Non-pigmented ciliary epithelial cell (primary cell): ENCODE data around the gene NDRG2.
"Not testable (repeated sequence)": the region's sequence is repeated elsewhere in the genome, so short reads cannot be mapped to it uniquely, and the experiment has no call there.

Source experiments
- DNase-seq: peaks from one replicate; pipeline ENCODE4 v3.0.0-alpha.2; 2010; ENCODE audit warnings: low read depth

The NDRG2 gene

GRCh38 chr14:21055432-21056117 is 30.7 kb upstream of the NDRG2 start:
- DNase-seq: no peak

DNA sequence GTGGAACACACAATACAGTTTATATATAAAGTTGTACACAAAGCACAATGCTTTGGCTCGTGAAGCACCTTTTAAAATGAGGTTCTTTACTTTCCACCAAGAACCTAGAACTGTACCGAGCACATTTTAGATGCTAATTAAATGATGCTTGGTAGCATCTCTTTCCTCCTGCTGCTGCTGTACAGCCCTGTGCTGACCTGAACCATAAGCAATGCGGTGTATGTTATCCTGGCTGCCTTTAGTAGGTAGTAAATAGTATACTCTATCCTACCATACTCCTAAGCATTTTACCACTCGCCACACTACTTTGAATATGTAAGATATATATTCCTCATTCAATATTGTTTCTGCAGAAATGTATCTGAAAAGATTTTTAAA is 29.9 kb upstream of the NDRG2 start:
- DNase-seq: no peak

DNA sequence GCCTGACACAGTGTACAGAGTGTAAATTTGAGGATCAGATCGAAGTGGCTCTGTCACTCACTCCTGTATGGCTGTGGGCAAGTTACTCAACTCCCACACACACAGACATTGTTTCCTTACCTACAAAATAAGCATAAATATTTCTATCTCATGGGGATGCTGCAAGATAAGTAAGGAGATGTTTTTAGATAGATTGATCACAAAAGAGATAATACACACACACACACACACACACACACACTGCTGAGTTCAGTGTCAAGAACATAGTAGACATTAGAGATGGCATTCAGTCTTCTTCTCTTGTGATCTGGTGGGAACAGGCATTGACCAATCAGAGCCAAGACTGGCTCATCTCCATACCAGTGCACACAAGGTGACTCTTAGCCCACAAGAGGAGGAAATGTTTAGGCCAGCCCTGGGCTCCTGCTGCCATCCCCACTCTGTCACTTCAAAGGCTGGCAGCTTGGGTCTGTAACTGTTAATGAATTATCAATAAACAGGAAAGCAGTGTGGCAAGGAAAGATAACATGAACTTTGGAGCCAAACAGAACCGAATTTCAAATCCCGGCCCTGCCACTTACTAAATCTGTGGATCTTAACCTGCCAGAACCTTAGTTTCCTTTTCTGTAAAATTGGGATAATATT is 29.4 kb upstream of the NDRG2 start:
- no peak for DNase-seq

DNA sequence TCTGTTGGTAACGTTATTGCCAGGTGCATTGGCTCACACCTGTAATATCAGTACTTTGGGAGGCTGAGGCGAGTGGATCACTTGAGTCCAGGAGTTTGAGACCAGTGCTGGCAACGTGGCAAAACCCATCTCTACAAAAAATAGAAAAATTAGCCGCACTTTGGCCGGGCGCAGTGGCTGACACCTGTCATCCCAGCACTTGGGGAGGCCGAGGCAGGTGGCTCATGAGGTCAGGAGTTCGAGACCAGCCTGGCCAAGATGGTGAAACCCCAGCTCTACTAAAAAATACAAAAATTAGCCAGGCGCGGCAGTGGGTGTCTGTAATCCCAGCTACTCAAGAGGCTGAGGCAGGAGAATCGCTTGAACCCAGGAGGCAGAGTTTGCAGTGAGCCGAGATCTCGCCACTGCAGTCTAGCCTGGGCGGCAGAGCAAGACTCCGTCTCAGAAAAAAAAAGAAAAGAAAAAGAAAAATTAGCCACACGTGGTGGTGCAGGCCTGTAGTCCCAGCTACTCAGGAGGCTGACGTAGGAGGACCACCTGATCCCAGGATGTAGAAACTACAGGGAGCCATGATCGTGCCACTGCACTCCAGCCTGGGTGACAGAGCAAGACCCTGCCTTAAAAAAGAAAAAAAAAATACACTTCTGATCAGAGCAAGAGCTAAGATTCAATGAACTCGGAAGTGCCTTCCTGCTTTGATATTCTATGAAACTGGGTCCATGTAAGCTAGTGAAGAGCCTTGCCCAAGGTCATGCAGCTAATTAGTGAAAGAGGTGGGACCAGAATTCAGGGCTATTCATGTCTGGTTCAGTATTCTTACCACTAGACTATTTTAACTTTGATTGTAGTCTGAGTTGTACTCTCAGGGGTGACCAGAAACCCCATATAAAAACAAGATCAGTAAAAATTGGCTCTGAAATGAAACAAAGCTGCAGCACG is 28.6 kb upstream of the NDRG2 start:
- DNase-seq: no peak

GRCh38 chr14:21050597-21050996 is 25.7 kb upstream of the NDRG2 start:
- no peak for DNase-seq

DNA sequence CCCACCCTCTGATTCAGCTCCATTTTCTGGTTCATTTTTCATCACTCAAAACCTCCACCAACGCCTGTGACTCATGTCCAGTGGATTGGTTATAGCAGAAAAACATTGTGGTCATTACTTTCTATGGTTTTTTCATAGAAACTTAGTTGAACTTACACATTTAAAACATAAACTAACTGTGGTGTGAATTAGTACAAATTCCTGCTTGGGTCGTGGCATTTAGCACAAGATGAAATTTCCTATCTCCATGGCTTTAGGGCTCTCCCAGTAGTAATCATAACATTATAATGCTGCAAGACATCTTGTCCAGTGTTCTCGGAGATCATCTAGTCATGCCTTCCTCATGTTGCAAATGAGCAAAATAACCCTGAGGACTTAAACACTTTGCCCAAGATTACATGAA is 24.4 kb upstream of the NDRG2 start:
- no peak for DNase-seq

GRCh38 chr14:21048638-21049037 is 23.8 kb upstream of the NDRG2 start:
- no peak for DNase-seq

GRCh38 chr14:21047378-21047781 is 22.5 kb upstream of the NDRG2 start:
- DNase-seq: no peak

GRCh38 chr14:21043974-21044618 is 19.2 kb upstream of the NDRG2 start:
- no peak for DNase-seq

DNA sequence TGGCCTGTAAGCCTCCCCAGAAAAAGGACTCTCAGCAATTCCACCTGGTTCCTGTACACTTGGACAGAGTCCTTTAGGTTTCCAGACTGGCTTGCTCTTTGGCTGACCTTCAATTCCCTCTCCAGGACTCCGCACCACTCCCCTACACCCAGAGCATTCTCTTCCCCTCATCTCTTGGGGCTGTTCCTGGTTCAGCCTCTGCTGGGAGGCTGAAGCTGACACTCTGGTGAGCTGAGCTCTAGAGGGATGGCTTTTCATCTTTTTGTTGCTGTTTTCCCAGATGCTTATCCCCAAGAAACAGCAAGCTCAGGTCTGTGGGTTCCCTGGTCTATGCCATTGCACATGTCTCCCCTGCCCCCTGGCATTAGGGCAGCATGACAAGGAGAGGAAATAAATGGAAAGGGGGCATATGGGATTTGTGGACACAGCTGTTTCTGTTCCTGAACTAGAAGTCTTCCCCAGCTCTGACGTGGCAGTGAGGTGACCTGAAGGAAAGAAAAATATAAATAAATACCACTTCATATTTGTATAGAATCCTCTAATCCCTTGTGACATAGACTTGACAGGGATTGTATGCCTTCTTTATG is 18.6 kb upstream of the NDRG2 start:
- no peak for DNase-seq

DNA sequence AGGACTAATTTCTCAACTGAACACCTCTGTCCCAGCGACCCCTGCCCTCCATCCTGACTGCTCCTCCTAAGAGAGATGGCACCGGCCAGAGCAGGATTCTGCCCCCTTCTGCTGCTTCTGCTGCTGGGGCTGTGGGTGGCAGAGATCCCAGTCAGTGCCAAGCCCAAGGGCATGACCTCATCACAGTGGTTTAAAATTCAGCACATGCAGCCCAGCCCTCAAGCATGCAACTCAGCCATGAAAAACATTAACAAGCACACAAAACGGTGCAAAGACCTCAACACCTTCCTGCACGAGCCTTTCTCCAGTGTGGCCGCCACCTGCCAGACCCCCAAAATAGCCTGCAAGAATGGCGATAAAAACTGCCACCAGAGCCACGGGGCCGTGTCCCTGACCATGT is 18.1 kb upstream of the NDRG2 start:
- DNase-seq: no peak

- no peak for DNase-seq
Measured at GRCh38 chr14:21041676-21042433, 17.0 kb upstream of the NDRG2 start, which contains the start of gene RNASE7. RNASE7 (plus strand) TSS chr14:21042362; CDS start chr14:21042993, 631 bp downstream.

DNA sequence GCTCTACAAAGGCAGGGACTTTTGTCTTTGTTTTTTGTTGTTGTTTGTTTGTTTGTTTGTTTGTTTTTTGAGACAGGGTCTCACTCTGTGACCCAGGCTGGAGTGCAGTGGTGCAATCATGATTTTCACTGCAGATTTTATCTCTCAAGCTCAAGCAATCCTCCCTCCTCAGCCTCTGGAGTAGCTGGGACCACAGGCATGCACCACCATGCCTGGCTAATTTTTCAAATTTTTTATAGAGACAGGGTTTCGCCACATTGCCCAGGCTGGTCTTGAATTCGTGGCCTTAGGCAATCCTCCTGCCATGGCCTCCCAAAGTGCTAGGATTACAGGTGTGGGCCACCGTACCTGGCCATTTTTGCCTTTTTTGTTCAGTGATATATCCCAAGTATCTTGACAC is 16.1 kb upstream of the NDRG2 start:
- DNase-seq: not testable (repeated sequence)

- no peak for DNase-seq
Measured at GRCh38 chr14:21040370-21040925, 15.6 kb upstream of the NDRG2 start.

DNA sequence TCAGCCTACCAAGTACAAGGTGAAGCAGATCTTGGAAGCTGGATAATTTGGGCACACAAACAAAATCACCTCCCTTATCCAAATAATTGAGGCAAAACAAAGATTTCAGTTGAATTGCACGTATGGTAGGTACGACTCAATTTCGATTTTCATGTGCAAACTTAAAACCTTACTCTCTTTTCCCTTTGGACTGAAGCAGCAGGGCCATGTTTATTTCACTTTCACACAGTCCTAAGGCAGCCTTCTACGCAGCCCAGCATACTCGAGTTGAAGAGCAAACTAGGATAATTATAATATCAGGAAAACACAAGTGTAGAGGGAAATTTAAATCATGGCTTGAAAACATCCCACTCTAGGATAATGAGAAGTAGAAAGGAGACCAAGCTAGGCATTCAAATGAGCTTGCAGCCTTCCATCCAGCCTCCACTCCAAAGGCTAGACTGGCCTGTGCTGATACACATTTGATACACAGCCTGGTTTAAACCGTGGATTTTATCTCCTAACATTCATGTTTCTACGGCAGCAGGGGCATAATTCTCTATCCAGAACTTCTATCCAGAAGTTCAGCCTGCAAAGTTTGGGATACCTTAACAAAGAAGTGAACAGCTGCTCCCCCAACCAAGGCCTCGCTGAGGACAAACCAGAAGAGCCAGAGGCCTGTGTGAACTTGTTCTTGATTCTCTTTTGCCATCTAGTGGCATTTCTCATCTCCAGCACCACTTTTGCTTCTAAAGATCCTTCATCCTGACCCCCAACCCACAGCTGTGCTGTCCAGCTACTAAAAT is 14.9 kb upstream of the NDRG2 start:
- DNase-seq: no peak

DNA sequence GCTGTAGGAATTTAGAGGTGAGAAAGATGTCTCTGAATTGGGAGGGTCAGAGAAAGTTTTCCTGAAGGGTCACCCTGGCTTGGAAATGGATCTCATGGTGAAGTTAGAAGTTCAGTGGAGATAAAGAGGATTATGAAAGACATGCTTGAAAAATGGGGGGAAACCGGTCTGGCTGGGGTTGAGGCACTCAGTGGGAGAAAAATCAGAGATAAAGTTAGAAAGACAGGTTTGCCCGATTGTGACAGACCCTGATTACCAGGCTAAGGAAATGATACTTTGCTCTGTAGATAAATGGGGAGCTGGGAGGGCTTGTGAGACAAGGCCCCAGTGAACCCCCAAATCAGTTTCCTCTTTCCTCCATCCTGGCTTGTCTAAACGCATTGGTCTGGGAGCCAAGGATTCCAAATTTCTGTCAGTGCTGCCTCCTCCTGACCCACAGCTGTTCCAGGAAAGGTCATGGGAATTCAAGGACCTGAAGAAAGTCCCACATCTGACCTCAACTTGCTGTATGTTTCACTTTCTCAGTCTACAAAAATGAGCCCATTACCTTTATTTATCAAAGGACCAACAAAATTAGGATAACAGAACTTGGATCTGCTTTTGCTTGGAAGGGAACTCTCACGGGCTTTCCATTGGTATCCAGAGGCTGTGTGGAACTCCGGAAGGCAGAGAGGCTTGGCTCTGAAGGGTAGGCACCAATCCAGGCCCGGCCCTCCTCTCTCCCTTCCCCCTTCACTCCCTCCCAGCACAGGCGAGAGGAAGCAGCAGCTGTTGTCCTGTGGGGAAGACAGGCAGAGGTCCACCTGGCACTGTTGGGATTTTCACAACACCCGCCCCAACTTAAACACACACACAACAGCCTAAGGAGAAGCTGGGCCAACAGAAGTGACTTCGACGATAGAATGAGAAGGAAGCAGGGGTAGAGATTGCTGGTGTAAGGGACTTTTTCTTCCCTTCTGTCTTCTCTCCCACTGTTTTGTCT is 13.9 kb upstream of the NDRG2 start:
- DNase-seq: no peak

GRCh38 chr14:21037156-21037555 is 12.3 kb upstream of the NDRG2 start:
- no peak for DNase-seq

GRCh38 chr14:21036751-21037150 is 11.9 kb upstream of the NDRG2 start:
- no peak for DNase-seq

- no peak for DNase-seq
Measured at GRCh38 chr14:21034707-21035106, 9.8 kb upstream of the NDRG2 start, which contains the start of gene RNASE13. RNASE13 (minus strand) TSS chr14:21034807; CDS start chr14:21034288, 519 bp downstream.
